Neuronal stem cell (in vitro differentiated cells): ENCODE data around the gene TRIP12.

Source experiments
- DNase-seq: peaks from one replicate; pipeline ENCODE4 v3.0.0-alpha.2; 2013; ENCODE audit warnings: low spot score
- H2AFZ ChIP-seq: one replicate; pipeline ENCODE4 v1.6.1; 2013; ENCODE audit warnings: mild to moderate bottlenecking, low read length, inconsistent platforms
- H2AK5ac ChIP-seq: 2 replicates; pipeline ENCODE4 v1.6.1; 2013; ENCODE audit warnings: low read depth, mild to moderate bottlenecking, inconsistent platforms, low read length, moderate library complexity, mixed read lengths
- H2BK120ac ChIP-seq: 2 replicates; pipeline ENCODE4 v1.6.1; 2013; ENCODE audit warnings: low read depth, mild to moderate bottlenecking, inconsistent platforms, low read length, moderate library complexity, mixed read lengths
- H2BK12ac ChIP-seq: one replicate; pipeline ENCODE4 v1.6.1; 2013; ENCODE audit warnings: low read length, inconsistent platforms
- H2BK15ac ChIP-seq: 2 replicates; pipeline ENCODE4 v1.6.1; 2013; ENCODE audit warnings: mild to moderate bottlenecking, low read length, inconsistent platforms, mixed read lengths
- H2BK5ac ChIP-seq: one replicate; pipeline ENCODE4 v1.6.1; 2013; ENCODE audit warnings: inconsistent platforms, mild to moderate bottlenecking, low read length, moderate library complexity
- H3K14ac ChIP-seq: one replicate; pipeline ENCODE4 v1.6.1; 2013; ENCODE audit warnings: low read length, inconsistent platforms
- H3K18ac ChIP-seq: 2 replicates; pipeline ENCODE4 v1.6.1; 2013; ENCODE audit warnings: low read length, inconsistent platforms
- H3K23ac ChIP-seq: 2 replicates; pipeline ENCODE4 v1.6.1; 2013; ENCODE audit warnings: low read depth, mild to moderate bottlenecking, mixed read lengths, low read length, inconsistent platforms; ENCODE audit not compliant: poor library complexity
- H3K27ac ChIP-seq: replicated peaks from 3 replicates; pipeline ENCODE4 v1.5.1; 2013; ENCODE audit warnings: low read length, inconsistent platforms
- H3K27me3 ChIP-seq, 3 experiments: 2 replicates each; pipeline ENCODE4 v1.6.1; 2013; ENCODE audit warnings: low read length in 3 of 3, mild to moderate bottlenecking in 2 of 3, inconsistent platforms in 1 of 3, low read depth in 1 of 3, mixed read lengths in 1 of 3, moderate library complexity in 1 of 3; ENCODE audit not compliant: control insufficient read depth in 3 of 3, insufficient read depth in 3 of 3
- H3K36me3 ChIP-seq, 2 donors: replicated peaks in 1 of 2; 2 replicates each; pipeline ENCODE4 v1.6.1; 2013; ENCODE audit warnings: low read length in 2 of 2; ENCODE audit not compliant: control insufficient read depth in 2 of 2, insufficient read depth in 2 of 2
- H3K4ac ChIP-seq: 2 replicates; pipeline ENCODE4 v1.6.1; 2013; ENCODE audit warnings: inconsistent platforms, mild to moderate bottlenecking, low read length, moderate library complexity
- H3K4me1 ChIP-seq, 2 donors: 1 replicate in 1 of 2; 2 replicates in 1 of 2; pipeline ENCODE4 v1.6.1; 2013; ENCODE audit warnings: low read length in 2 of 2, low read depth in 1 of 2; ENCODE audit not compliant: control insufficient read depth in 2 of 2, insufficient read depth in 1 of 2
- H3K4me2 ChIP-seq: one replicate; pipeline ENCODE4 v1.6.1; 2013; ENCODE audit warnings: mild to moderate bottlenecking, low read length, inconsistent platforms; ENCODE audit not compliant: insufficient read depth, poor library complexity, severe bottlenecking
- H3K4me3 ChIP-seq, 2 donors: 2 replicates each; pipeline ENCODE4 v1.5.1; 2013; ENCODE audit warnings: low read length in 2 of 2, mild to moderate bottlenecking in 2 of 2, inconsistent platforms in 1 of 2, moderate library complexity in 1 of 2
- H3K79me1 ChIP-seq: one replicate; pipeline ENCODE4 v1.6.1; 2013; ENCODE audit warnings: low read depth, mild to moderate bottlenecking, inconsistent platforms, low read length, moderate library complexity
- H3K9ac ChIP-seq: one replicate; pipeline ENCODE4 v1.6.1; 2013; ENCODE audit warnings: mild to moderate bottlenecking, low read depth, low read length, inconsistent platforms; ENCODE audit not compliant: poor library complexity
- H3K9me3 ChIP-seq, 2 donors: replicated peaks in 1 of 2; 2 replicates each; pipeline versions ENCODE3 to v1.6.1; 2013; ENCODE audit warnings: low read length in 2 of 2, mild to moderate bottlenecking in 2 of 2, inconsistent platforms in 1 of 2, low read depth in 1 of 2, mixed read lengths in 1 of 2, moderate library complexity in 1 of 2; ENCODE audit not compliant: control insufficient read depth in 2 of 2, insufficient read depth in 1 of 2
- H4K8ac ChIP-seq: one replicate; pipeline ENCODE4 v1.6.1; 2013; ENCODE audit warnings: low read depth, mild to moderate bottlenecking, inconsistent platforms, low read length, moderate library complexity
- H4K91ac ChIP-seq: one replicate; pipeline ENCODE4 v1.6.1; 2013; ENCODE audit warnings: low read length, low read depth, mild to moderate bottlenecking, inconsistent platforms; ENCODE audit not compliant: poor library complexity
- WGBS, 2 donors: extraction: QIAGEN DNeasy Blood & Tissue Kit; methylation state at CpG; one replicate each; pipeline ENCODE4 v1.1.7; 2013; ENCODE audit warnings: missing lambda C conversion rate in 2 of 2, mixed read lengths in 1 of 2; ENCODE audit not compliant: insufficient read length in 2 of 2, insufficient replicate concordance in 1 of 2; ENCODE audit errors: extremely low coverage in 2 of 2; 5-methylcytosine and 5-hydroxymethylcytosine counted together

TRIP12 gene

GRCh38 chr2:229831805-229832509 lies 89.9 kb downstream of the TRIP12 start:
- Histone ChIP-seq H2BK15ac (no peak overlapping the region), H4K91ac (no peak overlapping the region), H3K14ac (no peak overlapping the region), H2BK12ac (no peak overlapping the region), H3K9ac (no peak overlapping the region), H2BK5ac (no peak overlapping the region), H3K27ac (no peak overlapping the region), H3K4ac (no peak overlapping the region), H3K4me1 (no peaks in the 10 kb centered on the region), H3K36me3 (peaks cover 2 to 93% of the 10 kb centered on the region in 2 donors), H3K4me3 (no peak overlapping the region), H3K27me3 (no peaks in the 10 kb centered on the region), H4K8ac (no peak overlapping the region), H3K9me3 (no peaks in the 10 kb centered on the region), H2AK5ac (no peak overlapping the region), H2AFZ (no peak overlapping the region), H3K79me1 (peaks cover 2% of the 10 kb centered on the region), H3K18ac (no peak overlapping the region), H3K23ac (no peak overlapping the region), H3K4me2 (no peak overlapping the region), H2BK120ac (no peak overlapping the region)
- WGBS, 2 donors: no CpG with 5 or more reads among the region's 3 CpGs
- no peak for DNase-seq

GRCh38 chr2:229825476-229825875 lies 96.3 kb downstream of the TRIP12 start:
- Histone ChIP-seq H3K4ac (no peak overlapping the region), H2BK120ac (no peak overlapping the region), H2BK5ac (no peak overlapping the region), H4K8ac (no peak overlapping the region), H3K4me1 (no peaks in the 10 kb centered on the region), H3K4me2 (no peak overlapping the region), H3K18ac (no peak overlapping the region), H2AK5ac (no peak overlapping the region), H4K91ac (no peak overlapping the region), H3K4me3 (no peak overlapping the region), H2AFZ (no peak overlapping the region), H3K14ac (no peak overlapping the region), H3K79me1 (peaks cover 2% of the 10 kb centered on the region), H2BK12ac (no peak overlapping the region), H3K9ac (no peak overlapping the region), H3K27me3 (no peaks in the 10 kb centered on the region), H3K36me3 (peaks cover 4 to 96% of the 10 kb centered on the region in 2 donors), H3K9me3 (no peaks in the 10 kb centered on the region), H2BK15ac (no peak overlapping the region), H3K23ac (no peak overlapping the region), H3K27ac (no peak overlapping the region)
- WGBS, 2 donors: no CpG with 5 or more reads among the region's 1 CpG
- no peak for DNase-seq

- no peak overlapping the region for H3K9ac ChIP-seq
- H2BK15ac ChIP-seq: no peak overlapping the region
- H2AFZ ChIP-seq: no peak overlapping the region
- no peak overlapping the region for H3K18ac ChIP-seq
- H3K4me3 ChIP-seq: no peak overlapping the region
- DNase-seq: no peak
- no peaks in the 10 kb centered on the region for H3K9me3 ChIP-seq
- no peak overlapping the region for H2BK120ac ChIP-seq
- H2BK5ac ChIP-seq: no peak overlapping the region
- H4K8ac ChIP-seq: no peak overlapping the region
- no peaks in the 10 kb centered on the region for H3K27me3 ChIP-seq
- WGBS, 2 donors: no CpG with 5 or more reads among the region's 3 CpGs
- no peak overlapping the region for H4K91ac ChIP-seq
- H3K79me1 ChIP-seq: no peaks in the 10 kb centered on the region
- no peak overlapping the region for H2AK5ac ChIP-seq
- no peak overlapping the region for H3K14ac ChIP-seq
- H3K4ac ChIP-seq: no peak overlapping the region
- no peak overlapping the region for H3K4me2 ChIP-seq
- H3K23ac ChIP-seq: no peak overlapping the region
- H2BK12ac ChIP-seq: no peak overlapping the region
- H3K36me3 ChIP-seq: peaks cover 5 to 95% of the 10 kb centered on the region in 2 donors
- H3K4me1 ChIP-seq: no peaks in the 10 kb centered on the region
- no peak overlapping the region for H3K27ac ChIP-seq
These were observed 100.5 kb downstream of the TRIP12 start for GRCh38 chr2:229821316-229821715.

GRCh38 chr2:229818230-229818629 lies 103.6 kb downstream of the TRIP12 start:
- no peak overlapping the region for H2BK120ac ChIP-seq
- no peak overlapping the region for H3K23ac ChIP-seq
- no peak overlapping the region for H3K14ac ChIP-seq
- no peaks in the 10 kb centered on the region for H3K9me3 ChIP-seq
- H3K4me1 ChIP-seq: no peaks in the 10 kb centered on the region
- H3K36me3 ChIP-seq: peaks cover 5 to 95% of the 10 kb centered on the region in 2 donors
- no peak overlapping the region for H2AK5ac ChIP-seq
- no peaks in the 10 kb centered on the region for H3K27me3 ChIP-seq
- no peak overlapping the region for H3K4me3 ChIP-seq
- WGBS, 2 donors: no CpG with 5 or more reads among the region's 3 CpGs
- H3K4ac ChIP-seq: no peak overlapping the region
- no peak for DNase-seq
- H3K27ac ChIP-seq: no peak overlapping the region
- no peak overlapping the region for H3K4me2 ChIP-seq
- no peak overlapping the region for H3K18ac ChIP-seq
- H2BK5ac ChIP-seq: no peak overlapping the region
- no peak overlapping the region for H3K9ac ChIP-seq
- H2BK15ac ChIP-seq: no peak overlapping the region
- H3K79me1 ChIP-seq: no peaks in the 10 kb centered on the region
- no peak overlapping the region for H2BK12ac ChIP-seq
- no peak overlapping the region for H4K8ac ChIP-seq
- H4K91ac ChIP-seq: no peak overlapping the region
- H2AFZ ChIP-seq: no peak overlapping the region
